Mammary epithelial cell (primary cell): ENCODE measurements around the gene FASTK.

Experiments used
- EZH2 ChIP-seq: IDR thresholded peaks from 2 replicates; pipeline ENCODE4 v1.6.1; 2012; ENCODE audit warnings: low read length, inconsistent platforms, borderline replicate concordance
- TF ChIP-seq, protein P1 (sequence below), 2 donors: IDR thresholded peaks in 1 of 2; conservative IDR thresholded peaks in 1 of 2; 2 replicates each; pipeline ENCODE4 v1.5.1; 2011 to 2012; ENCODE audit warnings: inconsistent platforms in 2 of 2, low read length in 2 of 2, mild to moderate bottlenecking in 2 of 2, control low read depth in 1 of 2, low read depth in 1 of 2; ENCODE audit not compliant: insufficient read depth in 1 of 2; ENCODE audit errors: extremely low read depth in 1 of 2

DNA sequence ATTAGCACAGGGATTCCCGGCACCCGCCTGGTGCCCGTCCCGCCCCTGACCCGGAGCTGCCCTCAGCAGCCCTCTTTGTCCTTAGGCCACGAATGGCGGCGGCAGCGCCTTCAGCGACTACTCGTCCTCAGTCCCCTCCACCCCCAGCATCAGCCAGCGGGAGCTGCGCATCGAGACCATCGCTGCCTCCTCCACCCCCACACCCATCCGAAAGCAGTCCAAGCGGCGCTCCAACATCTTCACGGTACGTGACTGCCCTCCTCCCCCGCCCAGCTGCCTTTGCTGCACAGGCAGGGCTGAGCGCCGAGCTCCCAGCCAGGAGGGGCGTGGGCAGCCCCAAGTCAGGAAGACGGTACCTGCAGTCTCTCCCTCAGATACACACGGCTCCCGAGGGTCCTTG, 39.3 kb upstream of the FASTK start:
- TF ChIP-seq EZH2, result no peak
- TF ChIP-seq, protein P1, sequence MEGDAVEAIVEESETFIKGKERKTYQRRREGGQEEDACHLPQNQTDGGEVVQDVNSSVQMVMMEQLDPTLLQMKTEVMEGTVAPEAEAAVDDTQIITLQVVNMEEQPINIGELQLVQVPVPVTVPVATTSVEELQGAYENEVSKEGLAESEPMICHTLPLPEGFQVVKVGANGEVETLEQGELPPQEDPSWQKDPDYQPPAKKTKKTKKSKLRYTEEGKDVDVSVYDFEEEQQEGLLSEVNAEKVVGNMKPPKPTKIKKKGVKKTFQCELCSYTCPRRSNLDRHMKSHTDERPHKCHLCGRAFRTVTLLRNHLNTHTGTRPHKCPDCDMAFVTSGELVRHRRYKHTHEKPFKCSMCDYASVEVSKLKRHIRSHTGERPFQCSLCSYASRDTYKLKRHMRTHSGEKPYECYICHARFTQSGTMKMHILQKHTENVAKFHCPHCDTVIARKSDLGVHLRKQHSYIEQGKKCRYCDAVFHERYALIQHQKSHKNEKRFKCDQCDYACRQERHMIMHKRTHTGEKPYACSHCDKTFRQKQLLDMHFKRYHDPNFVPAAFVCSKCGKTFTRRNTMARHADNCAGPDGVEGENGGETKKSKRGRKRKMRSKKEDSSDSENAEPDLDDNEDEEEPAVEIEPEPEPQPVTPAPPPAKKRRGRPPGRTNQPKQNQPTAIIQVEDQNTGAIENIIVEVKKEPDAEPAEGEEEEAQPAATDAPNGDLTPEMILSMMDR (conservative IDR thresholded peaks at IDR 0.05 in 1 of 2, IDR thresholded peaks at IDR 0.05 in 1 of 2; ENCODE audit: extremely low read depth in 1 of 2, insufficient read depth in 1 of 2, low read depth in 1 of 2, low read length in 2 of 2), result no peak
